HG03064 (cell line): ENCODE data around the gene TMEM117.
A peak's percentile ranks its signal among the peaks of the same experiment; 100 is the strongest.
"Not testable (repeated sequence)": the region's sequence is repeated elsewhere in the genome, so short reads cannot be mapped to it uniquely, and the experiment has no call there.

ENCODE experiments used
- ATAC-seq: cut with Tn5 transposase; IDR thresholded peaks from one replicate; pipeline ENCODE4 v1.9.1; 2021; ENCODE audit warnings: low read depth; ENCODE audit not compliant: unreplicated experiment

The TMEM117 gene

DNA sequence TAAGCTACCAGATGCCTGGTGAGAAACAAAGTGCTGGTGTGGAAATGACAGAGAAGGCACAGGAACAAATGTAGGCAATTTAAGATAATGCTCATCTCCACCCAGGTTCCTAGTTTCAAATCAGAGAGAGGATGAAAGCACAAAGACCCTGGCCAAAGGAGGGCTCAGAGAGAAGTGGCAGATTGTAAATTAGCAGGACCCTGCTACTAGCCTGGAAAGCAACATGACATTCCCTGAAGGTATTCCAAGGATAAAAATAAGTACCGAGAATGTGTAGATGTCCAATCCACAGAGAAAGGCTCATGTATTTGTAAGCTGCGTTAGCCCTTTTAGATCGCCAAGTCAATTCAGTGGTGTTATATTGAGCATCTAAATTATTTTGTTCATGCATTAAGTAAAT, 324.0 kb downstream of the TMEM117 start:
- no peak for ATAC-seq

GRCh38 chr12:44162961-44163360, 327.1 kb downstream of the TMEM117 start:
- ATAC-seq: no peak

GRCh38 chr12:44174053-44174452, 338.2 kb downstream of the TMEM117 start:
- ATAC-seq: no peak

DNA sequence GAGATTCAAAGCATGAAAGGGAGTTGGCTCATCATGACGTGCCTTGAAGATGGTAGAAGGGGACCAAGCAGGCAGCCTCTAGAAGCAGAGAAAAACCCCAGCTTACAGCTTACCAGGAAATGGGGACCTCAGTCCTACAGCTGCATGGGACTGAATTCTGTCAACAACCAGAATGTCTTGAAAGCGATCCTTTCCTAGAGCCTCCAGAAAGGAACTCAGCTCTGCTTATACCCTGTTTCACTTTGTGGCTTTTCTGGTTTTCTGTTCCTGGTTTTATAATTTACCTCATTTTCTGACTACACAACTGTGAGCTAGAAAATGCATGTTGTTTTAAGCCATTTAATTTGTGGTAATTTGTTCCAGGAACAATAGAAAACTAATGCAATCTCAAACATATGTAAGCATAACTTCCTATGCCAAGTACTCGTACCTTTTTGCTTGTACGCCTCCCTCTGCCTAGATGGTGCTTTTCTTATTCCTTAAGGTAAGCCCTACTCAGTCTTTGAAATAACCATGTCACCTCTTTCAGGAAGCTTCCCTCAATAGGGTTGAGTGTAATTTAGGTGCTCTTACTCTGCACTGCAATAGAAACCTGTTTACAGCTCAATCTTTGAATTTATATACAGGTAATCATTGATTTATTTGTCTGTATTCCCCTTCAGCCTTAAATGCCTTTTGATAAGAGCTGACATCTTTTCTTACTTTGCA, 348.8 kb downstream of the TMEM117 start:
- ATAC-seq: peak; percentile 90

GRCh38 chr12:44193281-44193680, 357.4 kb downstream of the TMEM117 start:
- ATAC-seq: peak; percentile 99

DNA sequence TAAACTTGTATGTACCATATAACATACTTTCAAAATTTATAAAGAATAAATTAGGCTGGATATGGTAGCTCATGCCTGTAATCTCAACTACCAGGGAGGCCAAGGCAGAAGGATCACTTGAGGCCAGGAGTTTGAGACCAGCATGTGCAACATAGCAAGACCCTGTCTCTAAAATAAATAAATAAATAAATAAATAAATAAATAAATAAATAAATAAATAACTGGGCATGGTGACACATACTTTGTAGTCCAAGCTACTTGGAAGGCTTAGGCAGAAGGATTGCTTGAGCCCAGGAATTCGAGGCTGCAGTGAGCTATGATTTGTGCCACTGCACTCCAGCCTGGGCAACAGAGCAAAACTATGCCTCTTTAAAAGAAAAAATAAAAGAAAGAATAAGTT, 359.8 kb downstream of the TMEM117 start:
- not testable (repeated sequence) for ATAC-seq

DNA sequence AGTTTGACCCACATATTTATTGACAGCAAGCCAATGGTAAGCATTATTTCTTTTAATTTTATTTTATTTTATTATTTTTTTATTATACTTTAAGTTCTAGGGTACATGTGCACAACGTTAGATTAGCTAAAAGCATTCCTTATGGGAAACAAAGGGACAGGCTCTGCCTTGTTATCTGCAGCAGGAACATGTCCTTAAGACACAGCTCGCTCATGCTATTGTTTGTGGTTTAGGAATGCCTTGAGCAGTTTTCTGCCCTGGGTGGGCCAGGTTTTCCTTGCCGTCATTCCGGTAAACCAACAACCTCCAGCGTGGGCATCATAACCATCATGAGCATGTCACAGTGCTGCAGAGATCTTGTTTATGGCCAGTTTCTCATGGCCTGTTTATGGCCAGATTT, 370.2 kb downstream of the TMEM117 start:
- no peak for ATAC-seq

- no peak for ATAC-seq
These were observed 381.4 kb downstream of the TMEM117 start for GRCh38 chr12:44217146-44217883.

DNA sequence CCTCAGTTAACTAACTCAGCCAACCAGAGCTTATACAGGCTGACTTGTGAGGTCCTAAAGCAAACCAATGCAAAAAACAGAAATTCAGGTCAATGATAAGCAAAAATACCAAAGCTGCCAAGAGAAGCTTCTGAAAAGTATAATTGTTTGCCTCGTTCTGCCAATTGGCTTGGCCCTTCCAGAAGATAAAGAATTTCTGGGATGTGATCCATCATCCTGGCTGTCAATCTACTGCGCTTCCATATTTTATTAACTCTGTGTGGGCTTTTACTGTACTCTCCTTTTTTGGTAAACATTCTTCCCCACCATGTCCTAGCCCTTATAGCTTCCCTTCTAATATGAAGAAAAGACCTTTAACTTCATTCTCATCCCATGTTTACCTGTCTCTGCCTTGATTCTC, 387.9 kb downstream of the TMEM117 start:
- ATAC-seq: no peak

DNA sequence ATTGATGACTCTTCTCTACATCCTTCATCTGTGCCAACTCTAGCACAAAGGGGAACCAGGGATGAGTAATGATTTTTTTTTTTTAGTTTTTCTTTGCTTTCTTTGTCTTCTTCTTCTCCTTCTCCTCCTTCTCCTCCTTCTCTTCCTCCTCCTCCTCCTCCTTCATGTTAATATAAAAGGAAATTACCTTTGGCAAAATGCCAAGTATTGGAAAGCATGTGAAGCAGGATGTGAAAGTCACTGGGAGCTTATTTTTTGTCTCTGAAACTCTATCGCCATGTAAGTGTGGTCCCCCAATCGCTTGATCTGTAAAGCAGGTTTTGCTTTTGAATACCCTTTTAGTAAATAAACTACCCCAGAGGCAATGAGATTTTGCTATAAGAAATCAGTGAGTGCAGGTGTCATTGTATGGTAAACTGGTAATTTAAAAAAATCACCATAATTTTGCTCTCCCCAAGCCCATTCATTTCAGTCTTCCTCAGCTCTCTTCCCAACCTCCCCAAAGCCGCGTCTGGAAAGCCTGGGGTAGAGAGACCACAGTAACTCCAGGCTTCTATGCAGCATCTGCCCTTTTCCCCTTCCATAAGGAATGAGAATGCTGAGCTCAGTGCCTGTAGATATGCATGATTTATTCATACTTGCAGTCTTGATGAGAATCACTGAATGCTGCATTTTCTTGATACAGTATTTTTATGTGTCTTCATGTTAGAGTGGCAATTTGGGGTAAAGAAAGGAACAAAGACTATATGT, 388.7 kb downstream of the TMEM117 start:
- ATAC-seq: no peak

DNA sequence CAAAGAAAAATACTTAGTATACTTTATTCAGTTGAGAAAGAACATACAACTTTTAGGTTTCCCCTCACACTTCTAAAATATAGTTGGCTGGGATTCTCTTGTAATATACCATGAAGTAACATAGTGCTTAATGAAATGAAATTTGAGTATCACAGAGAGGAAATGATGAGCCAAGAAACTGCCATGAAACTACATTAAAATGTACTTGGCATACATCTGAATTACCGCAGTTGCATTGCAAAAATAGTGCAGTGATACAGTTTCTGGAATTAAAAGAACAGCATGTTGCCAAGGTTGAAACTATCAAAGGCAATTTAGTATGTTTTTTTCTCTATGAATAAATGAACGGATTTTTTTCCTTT, 389.2 kb downstream of the TMEM117 start:
- ATAC-seq: no peak

GRCh38 chr12:44227616-44228015, 391.7 kb downstream of the TMEM117 start:
- no peak for ATAC-seq

DNA sequence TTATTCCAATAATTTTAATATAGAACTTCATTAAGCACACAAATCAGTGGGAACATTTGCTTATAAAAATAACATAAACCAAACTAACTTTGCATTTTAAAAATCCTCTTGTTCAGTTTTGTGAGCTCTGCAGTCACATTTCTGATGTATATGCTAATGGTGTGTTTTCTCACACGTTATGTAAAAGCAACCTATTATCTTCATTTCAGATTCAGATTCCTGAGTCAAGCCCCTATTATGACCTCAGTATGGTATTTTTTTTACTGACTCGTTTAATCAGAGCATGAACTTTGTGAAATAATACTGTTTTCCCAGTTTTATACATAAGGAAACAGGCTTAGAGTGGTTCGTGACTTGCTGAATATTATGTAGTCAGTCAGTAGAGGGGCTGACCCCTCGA, 394.0 kb downstream of the TMEM117 start:
- ATAC-seq: no peak

DNA sequence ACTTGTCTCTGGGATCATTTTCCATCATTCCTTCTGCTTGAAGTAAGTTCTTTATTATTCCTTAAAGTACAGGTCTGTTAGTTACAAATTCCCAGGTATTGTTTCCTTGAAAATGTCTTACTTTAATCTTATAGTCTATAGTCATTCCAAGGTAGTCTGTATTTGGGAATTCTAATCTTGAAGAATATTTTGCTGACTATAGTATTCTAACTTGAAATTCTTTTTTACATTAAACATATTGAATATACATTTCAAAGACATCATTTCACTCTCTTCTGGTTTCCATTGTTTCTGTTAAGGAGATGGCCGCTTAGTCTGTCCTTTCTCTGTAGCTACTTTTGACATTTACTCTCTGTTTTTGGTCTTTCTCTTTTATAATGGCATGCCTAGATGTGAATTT, 399.8 kb downstream of the TMEM117 start:
- no peak for ATAC-seq

DNA sequence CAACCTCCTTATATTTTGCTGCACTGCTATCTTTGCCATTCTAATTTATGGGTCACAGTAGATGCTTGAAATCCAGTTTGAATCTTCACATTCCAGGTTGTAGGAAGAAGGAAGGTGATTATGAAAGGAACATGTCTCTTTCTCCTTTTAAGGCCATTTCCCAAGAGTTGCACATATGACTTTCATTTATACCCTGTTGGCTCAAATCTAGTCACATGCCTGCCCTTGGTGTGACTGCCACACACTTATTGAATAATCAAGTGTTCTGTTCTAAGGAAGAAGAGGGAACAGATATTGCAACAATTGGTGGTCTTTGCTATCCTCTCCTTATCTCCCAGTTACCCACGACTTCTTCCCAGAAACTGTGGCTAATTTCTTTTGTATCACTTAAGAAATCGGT, 404.3 kb downstream of the TMEM117 start:
- ATAC-seq: no peak

- no peak for ATAC-seq
These were observed 410.1 kb downstream of the TMEM117 start for GRCh38 chr12:44245932-44246331.

GRCh38 chr12:44246482-44247105, 410.7 kb downstream of the TMEM117 start:
- ATAC-seq: no peak

DNA sequence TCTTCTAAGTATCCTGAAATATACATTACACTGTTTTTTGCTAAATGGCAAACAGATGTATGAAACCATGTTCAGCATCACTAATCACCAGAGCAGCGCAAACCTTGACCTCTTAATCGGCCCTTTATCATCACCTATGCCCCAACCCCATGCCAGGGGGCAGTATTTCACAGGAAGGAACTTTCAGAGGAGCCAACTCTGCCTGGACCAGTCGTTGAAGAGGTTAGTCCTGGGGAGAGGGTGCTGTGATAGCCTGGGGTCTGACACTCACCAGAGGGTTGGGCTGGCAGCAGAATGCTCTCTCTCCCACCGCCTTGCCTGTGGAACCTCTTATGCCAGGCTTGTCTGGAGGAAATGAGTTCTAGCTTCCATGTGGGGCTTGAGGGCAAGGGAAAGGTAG, 411.7 kb downstream of the TMEM117 start:
- no peak for ATAC-seq

DNA sequence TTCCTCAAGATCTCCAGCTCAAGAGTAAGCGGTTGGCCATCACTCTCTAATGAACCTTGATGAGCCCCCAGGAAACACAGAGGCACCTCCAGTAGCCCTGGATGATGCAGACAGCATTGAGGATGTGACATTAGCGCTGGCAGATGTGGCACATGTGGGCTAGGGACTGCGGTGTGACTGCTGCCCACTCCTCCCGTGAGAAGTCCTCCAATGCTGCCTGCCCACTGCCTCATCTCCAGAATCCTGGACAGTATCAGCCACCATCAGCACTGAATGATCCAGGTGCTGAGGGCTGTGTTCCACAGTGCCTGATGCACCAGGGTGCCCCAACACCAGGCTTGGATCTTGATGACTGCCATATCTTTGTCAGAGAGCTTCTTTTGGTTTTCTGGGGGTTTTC, 412.6 kb downstream of the TMEM117 start:
- no peak for ATAC-seq

- ATAC-seq: not testable (repeated sequence)
These were observed 414.6 kb downstream of the TMEM117 start for GRCh38 chr12:44250440-44250839.

GRCh38 chr12:44253338-44253856, 417.5 kb downstream of the TMEM117 start:
- ATAC-seq: no peak
